GM21390 (cell line): ENCODE results near the gene C4BPA.

Experiments used
- ATAC-seq: cut with Tn5 transposase; IDR thresholded peaks from one replicate; pipeline ENCODE4 v1.9.1; 2021; ENCODE audit not compliant: unreplicated experiment

The C4BPA gene

GRCh38 chr1:207103892-207104373 lies at the start of gene C4BPA:
Gene C4BPA, plus strand, starts transcription at chr1:207104233. Its CDS starts 8,793 bp downstream, at chr1:207113026.
- no peak for ATAC-seq

- ATAC-seq, result no peak
Measured at GRCh38 chr1:207054491-207054890, 49.5 kb upstream of the C4BPA start.

- no peak for ATAC-seq
Measured at GRCh38 chr1:207055386-207056001, 48.5 kb upstream of the C4BPA start.

- ATAC-seq, result no peak
Measured at GRCh38 chr1:207056673-207057072, 47.4 kb upstream of the C4BPA start.

- no peak for ATAC-seq
Measured at GRCh38 chr1:207058252-207058651, 45.8 kb upstream of the C4BPA start.

GRCh38 chr1:207058878-207059867 lies 44.9 kb upstream of the C4BPA start:
- no peak for ATAC-seq

- no peak for ATAC-seq
Measured at GRCh38 chr1:207059881-207060280, 44.2 kb upstream of the C4BPA start.

GRCh38 chr1:207060596-207060995 lies 43.4 kb upstream of the C4BPA start:
- no peak for ATAC-seq

- no peak for ATAC-seq
Measured at GRCh38 chr1:207062058-207062457, 42.0 kb upstream of the C4BPA start.

GRCh38 chr1:207063014-207063413 lies 41.0 kb upstream of the C4BPA start:
- ATAC-seq, result no peak

GRCh38 chr1:207064561-207064960 lies 39.5 kb upstream of the C4BPA start:
- no peak for ATAC-seq

- ATAC-seq, result no peak
Measured at GRCh38 chr1:207067185-207067584, 36.8 kb upstream of the C4BPA start.

- ATAC-seq, result no peak
Measured at GRCh38 chr1:207067665-207068064, 36.4 kb upstream of the C4BPA start.

GRCh38 chr1:207069061-207069460 lies 35.0 kb upstream of the C4BPA start:
- no peak for ATAC-seq

GRCh38 chr1:207069858-207070506 lies 34.1 kb upstream of the C4BPA start:
- ATAC-seq, result no peak

GRCh38 chr1:207070811-207071210 lies 33.2 kb upstream of the C4BPA start:
- no peak for ATAC-seq

GRCh38 chr1:207071426-207071825 lies 32.6 kb upstream of the C4BPA start:
- no peak for ATAC-seq

GRCh38 chr1:207072233-207072632 lies 31.8 kb upstream of the C4BPA start:
- no peak for ATAC-seq

GRCh38 chr1:207073906-207074820 lies 29.9 kb upstream of the C4BPA start:
- no peak for ATAC-seq

GRCh38 chr1:207076181-207076955 lies 27.7 kb upstream of the C4BPA start:
- no peak for ATAC-seq
